NB4 (cell line): ENCODE results near the gene PIR.

Experiments used
- DNase-seq: peaks from one replicate; pipeline ENCODE4 v3.0.0; 2010; ENCODE audit warnings: low read depth
- H3K4me3 ChIP-seq: one replicate; pipeline ENCODE4 v1.5.1; 2011; ENCODE audit warnings: mild to moderate bottlenecking, low read depth, low read length, moderate library complexity
- MYC ChIP-seq: IDR thresholded peaks from 2 replicates; pipeline ENCODE4 v1.6.1; 2011; ENCODE audit warnings: low read depth, low read length
- POLR2A ChIP-seq: IDR thresholded peaks from 2 replicates; pipeline ENCODE4 v1.6.1; 2011; ENCODE audit warnings: mild to moderate bottlenecking; ENCODE audit not compliant: insufficient read length; ENCODE audit errors: extremely low read depth
- TF ChIP-seq, protein P1 (sequence below): IDR thresholded peaks from one replicate; pipeline ENCODE4 v1.5.1; 2012; ENCODE audit warnings: low read depth, low read length
- TF ChIP-seq, protein P2 (sequence below): IDR thresholded peaks from 2 replicates; pipeline ENCODE4 v1.6.1; 2011; ENCODE audit warnings: low read depth, low read length

Gene PIR

DNA sequence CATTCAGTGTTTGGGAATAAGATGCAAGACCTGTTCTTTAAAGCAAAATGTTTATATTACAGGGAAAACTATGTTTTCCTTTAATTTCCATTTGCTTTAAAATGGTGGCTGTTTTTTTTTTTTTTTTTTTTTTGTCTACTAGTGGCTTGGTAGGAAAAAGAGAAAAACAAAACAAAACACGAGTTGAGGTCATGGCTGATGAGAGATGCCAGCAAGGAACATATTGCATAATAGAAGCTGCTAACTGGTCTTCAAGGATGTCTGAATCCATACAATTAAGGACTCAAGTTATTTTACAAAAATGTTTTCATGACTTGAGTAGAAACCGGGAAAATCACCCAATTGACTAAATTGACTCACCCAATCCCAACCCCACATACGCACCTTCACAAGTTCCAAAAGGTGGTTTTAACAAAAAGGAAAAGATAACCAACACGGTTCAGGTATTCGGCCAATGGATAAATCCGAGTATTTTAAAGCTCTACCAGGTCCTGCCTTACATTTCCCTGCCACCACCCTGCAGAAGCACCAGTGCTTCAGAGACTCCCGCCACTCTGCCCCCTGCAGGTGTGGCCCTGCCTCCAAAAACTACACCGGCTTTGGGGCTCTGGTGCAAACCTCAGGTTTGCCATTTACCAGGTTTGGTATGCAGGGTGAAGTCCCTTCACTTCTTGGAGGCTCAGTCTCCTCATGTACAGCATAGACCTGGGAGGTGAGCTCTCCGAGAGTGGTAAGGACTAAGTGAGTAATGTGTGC is 27.1 kb downstream of the PIR start:
- TF ChIP-seq, protein P1, sequence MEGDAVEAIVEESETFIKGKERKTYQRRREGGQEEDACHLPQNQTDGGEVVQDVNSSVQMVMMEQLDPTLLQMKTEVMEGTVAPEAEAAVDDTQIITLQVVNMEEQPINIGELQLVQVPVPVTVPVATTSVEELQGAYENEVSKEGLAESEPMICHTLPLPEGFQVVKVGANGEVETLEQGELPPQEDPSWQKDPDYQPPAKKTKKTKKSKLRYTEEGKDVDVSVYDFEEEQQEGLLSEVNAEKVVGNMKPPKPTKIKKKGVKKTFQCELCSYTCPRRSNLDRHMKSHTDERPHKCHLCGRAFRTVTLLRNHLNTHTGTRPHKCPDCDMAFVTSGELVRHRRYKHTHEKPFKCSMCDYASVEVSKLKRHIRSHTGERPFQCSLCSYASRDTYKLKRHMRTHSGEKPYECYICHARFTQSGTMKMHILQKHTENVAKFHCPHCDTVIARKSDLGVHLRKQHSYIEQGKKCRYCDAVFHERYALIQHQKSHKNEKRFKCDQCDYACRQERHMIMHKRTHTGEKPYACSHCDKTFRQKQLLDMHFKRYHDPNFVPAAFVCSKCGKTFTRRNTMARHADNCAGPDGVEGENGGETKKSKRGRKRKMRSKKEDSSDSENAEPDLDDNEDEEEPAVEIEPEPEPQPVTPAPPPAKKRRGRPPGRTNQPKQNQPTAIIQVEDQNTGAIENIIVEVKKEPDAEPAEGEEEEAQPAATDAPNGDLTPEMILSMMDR = peak; percentile 11
- TF ChIP-seq, protein P2, sequence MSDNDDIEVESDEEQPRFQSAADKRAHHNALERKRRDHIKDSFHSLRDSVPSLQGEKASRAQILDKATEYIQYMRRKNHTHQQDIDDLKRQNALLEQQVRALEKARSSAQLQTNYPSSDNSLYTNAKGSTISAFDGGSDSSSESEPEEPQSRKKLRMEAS = no peak
- peak; percentile 11 for DNase-seq
- H3K4me3 ChIP-seq = no peak overlapping the region

DNA sequence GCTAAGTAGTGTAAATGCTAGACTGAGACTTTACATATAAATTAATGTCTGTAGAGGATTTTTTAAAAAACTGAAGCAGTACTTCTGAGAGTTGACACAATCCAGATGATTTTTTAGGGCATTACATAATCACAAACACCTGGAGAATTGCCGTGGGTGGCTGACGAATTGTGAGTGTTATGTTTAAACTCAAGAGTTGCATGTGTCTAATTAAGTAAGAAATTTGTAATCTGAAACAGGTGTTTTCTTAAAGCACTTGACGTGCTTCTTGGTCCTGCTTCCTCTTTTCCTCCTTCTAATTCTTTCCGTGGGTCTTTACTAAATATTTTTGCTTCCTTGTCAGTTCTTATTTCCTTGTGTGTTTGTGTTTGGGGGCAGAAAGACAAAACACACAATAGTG is 27.8 kb downstream of the PIR start:
- no peak for DNase-seq
- H3K4me3 ChIP-seq = no peak overlapping the region
- TF ChIP-seq, protein P2 = no peak
- no peak for TF ChIP-seq MYC
- no peak for TF ChIP-seq POLR2A
- TF ChIP-seq, protein P1 = no peak

DNA sequence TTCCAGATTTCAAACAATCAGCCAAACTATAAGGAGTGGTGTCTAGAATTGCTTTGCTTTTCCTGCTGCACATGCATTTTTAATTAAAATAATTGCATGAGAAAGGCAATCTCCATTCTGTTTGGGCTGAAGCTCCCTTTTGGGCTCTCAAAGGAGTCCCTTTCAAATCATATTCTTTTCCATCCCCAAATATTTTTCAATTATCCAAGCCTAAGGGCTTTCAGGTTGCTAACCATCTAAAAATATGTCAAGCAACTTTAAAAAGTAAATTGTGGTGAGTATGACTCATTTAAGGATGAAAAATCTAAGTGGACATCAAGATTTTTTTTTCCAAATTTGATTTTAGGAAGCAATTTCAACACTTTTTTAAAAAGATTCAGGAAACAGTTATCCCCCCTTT is 28.4 kb downstream of the PIR start:
- H3K4me3 ChIP-seq = no peak overlapping the region
- DNase-seq = no peak
- TF ChIP-seq MYC (no peak), POLR2A (no peak)
- TF ChIP-seq, protein P2 = no peak
- TF ChIP-seq, protein P1 = no peak

DNA sequence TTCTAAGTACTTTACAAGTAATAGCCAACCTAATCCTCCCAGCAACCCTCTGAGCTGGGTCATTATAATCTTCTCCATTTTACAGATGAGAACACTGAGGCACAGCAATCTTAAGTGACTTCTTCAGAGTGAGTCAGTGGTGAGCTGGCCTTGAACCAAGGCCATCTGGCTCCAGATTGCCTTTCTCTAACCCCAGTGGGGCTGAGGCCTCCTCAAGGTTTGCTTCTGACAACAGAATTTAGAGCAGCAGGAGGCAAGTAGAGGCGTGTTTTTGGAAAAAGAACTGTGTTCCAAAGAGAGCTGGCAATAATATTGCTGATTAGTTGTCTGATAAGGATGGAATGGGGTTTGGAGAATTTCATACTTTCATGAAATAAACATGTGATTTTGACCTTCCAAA is 41.2 kb downstream of the PIR start:
- no peak overlapping the region for H3K4me3 ChIP-seq
- TF ChIP-seq MYC = no peak
- TF ChIP-seq, protein P1 = no peak
- TF ChIP-seq POLR2A = no peak
- TF ChIP-seq, protein P2 = no peak
- no peak for DNase-seq

DNA sequence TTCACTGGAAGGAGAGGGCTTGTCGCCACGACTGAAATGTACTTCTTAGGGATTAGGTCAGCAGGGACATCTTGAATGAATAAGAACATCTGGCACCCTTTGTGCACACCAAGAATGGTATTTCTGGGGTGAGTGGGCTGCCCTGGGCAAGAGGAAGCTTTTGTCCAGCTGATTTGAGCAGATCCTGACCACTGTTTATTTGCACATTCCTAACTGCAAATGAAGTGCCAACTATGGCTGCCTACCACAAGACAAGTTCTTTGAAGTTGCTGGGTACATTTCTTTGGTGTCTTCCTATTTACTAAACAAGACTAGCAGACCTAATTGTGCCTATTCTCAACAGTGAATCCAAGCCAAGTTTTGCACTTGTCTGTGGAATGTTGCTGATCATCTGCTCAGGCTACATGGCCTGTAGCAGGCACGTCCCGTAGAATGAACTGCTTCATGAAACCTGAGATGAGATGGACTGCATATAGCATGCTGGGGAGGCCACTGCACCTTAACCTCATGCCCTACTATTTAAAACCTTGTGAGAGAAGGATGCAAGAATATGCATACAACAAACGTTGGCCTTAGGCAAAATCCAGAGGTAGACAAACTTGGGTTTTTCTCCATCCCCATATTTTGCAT is 45.0 kb downstream of the PIR start:
- TF ChIP-seq POLR2A = no peak
- TF ChIP-seq, protein P2 = no peak
- TF ChIP-seq, protein P1 = no peak
- no peak for TF ChIP-seq MYC
- H3K4me3 ChIP-seq = no peak overlapping the region
- DNase-seq = no peak
